ENCODE data around the gene SGTA.

SGTA gene

GRCh38 chr19:2809387-2810140, 26.5 kb upstream of the SGTA start:
- TF ChIP-seq ZFX (IDR thresholded peaks at IDR 0.05; ENCODE audit: borderline replicate concordance) (no peak), CTCF (IDR thresholded peaks at IDR 0.05) (no peak)
- H3K27ac ChIP-seq: no peak overlapping the region

DNA sequence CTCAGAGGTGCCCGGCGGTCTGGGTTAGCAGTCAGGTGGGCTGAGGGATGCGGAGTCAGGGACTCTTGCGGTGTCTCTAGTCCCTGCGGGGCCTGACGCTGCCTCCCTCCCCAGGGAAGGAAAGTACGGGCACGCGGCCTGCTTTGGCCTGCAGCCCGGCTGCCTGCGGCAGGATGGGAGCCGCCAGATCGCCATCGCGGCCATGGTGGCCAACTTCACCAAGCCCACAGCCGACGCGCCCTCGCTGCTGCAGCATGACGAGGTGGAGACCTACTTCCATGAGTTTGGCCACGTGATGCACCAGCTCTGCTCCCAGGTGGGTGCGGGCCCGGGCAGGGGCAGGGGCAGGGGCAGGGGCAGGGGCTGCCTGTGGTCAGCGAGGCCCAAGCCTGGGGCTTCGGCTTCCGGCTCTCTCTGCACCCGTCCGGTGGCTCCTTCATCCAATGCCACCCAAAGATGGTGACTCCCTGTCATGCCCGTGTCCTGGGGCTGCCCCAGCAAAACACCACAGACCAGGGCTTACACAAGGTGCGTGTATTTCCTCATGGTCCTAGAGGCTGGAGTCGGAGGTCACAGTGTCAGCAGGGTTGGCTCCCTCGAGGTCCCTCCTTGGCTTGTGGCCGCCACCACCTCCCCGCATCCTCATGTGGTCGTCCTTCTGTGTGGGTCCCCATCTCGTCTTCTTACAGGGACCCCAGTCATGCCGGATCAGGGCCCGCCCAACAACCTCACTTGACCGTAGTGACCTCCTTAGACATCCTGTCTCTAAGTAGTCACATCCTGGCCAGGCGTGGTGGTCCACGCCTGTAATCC, 25.3 kb upstream of the SGTA start:
- TF ChIP-seq ZFX (IDR thresholded peaks at IDR 0.05; ENCODE audit: borderline replicate concordance) (no peak), CTCF (IDR thresholded peaks at IDR 0.05) (no peak)
- H3K27ac ChIP-seq: no peak overlapping the region

DNA sequence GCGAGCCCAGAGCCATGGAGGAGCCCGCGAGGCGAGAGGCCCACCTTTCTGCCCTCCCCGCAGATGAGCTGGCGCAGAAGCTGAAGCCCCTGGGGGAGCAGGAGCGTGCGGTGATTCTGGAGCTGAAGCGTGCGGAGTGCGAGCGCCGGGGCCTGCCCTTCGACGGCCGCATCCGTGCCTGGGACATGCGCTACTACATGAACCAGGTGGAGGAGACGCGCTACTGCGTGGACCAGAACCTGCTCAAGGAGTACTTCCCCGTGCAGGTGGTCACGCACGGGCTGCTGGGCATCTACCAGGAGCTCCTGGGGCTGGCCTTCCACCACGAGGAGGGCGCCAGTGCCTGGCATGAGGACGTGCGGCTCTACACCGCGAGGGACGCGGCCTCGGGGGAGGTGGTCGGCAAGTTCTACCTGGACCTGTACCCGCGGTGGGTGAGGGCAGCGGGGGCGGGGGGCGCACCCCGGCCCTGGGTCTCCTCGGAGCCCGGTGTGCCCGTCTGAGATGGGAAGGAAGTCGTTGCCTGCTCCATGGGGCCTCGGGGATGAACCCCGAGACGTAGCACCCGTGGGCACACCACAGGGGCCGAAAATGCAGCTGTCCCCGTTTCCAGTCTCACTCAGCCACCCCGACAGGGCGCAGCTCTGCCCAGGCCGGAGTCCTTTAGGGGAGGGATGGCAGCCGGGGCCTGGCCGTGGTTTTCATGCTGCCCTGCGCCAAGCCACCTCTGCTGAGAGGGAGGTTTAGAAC, 24.5 kb upstream of the SGTA start:
- TF ChIP-seq ZFX (IDR thresholded peaks at IDR 0.05; ENCODE audit: borderline replicate concordance): no peak
- no peak for TF ChIP-seq CTCF (IDR thresholded peaks at IDR 0.05)
- H3K27ac ChIP-seq: no peak overlapping the region

GRCh38 chr19:2806736-2807378, 23.8 kb upstream of the SGTA start:
- H3K27ac ChIP-seq: no peak overlapping the region
- no peak for TF ChIP-seq ZFX (IDR thresholded peaks at IDR 0.05; ENCODE audit: borderline replicate concordance)
- TF ChIP-seq CTCF (IDR thresholded peaks at IDR 0.05): no peak

DNA sequence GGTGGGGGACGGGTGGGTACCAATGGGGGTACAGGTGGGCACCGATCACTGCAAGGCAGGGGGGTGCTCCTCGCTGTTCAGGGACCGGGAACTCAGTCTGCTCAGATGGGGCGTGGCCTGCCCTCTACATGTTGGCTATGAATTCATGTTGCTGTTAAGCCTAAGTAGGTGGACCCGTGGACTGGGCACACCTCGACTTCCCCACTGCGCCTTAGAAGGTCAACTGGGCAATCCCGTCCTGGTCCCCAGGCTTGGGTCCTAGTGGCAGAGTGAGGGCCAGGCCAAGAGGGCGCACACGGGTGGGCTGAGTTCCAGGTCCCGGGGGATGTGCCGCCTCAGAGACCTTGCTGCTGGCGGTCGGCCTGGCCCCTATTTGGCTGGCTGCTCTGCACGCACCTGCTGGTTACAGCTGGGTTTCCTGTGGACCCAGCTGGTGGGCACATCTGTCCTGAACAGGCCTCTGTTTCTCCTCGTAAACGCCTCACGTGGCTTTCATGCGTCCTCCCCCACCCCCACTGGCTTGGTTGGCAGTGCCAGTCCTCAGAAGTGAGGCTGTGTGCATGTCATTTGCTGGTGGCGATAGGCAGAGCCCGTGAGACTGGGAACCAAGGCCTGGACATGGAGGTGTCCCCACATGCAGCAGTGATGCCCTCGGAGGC, 23.0 kb upstream of the SGTA start:
- H3K27ac ChIP-seq: no peak overlapping the region
- TF ChIP-seq CTCF (IDR thresholded peaks at IDR 0.05): no peak
- TF ChIP-seq ZFX (IDR thresholded peaks at IDR 0.05; ENCODE audit: borderline replicate concordance): no peak

GRCh38 chr19:2805261-2805900, 22.3 kb upstream of the SGTA start:
- TF ChIP-seq ZFX (IDR thresholded peaks at IDR 0.05; ENCODE audit: borderline replicate concordance) (no peak), CTCF (IDR thresholded peaks at IDR 0.05) (no peak)
- H3K27ac ChIP-seq: no peak overlapping the region
